K562 (cell line): ENCODE data around the gene E2F2. TPM values are rescaled to one million over a fixed set of nuclear protein-coding genes. Genes with fewer than 3 reads are reported as not detected.
A peak's percentile ranks its signal among the peaks of the same experiment; 100 is the strongest.

ENCODE experiments used
- CREBBP ChIP-seq: IDR thresholded peaks from one replicate; pipeline ENCODE4 v1.6.1; 2012; ENCODE audit warnings: low read depth, mild to moderate bottlenecking, control low read depth, inconsistent platforms, low read length
- NCOA6 ChIP-seq: fragments of 450-650 bp; IDR thresholded peaks from 2 replicates; pipeline ENCODE4 v1.6.1; 2017; ENCODE audit warnings: mild to moderate bottlenecking
- POU5F1 ChIP-seq: fragments of 150-350 bp; IDR thresholded peaks from 2 replicates; pipeline ENCODE4 v1.6.1; 2014; ENCODE audit warnings: borderline replicate concordance, low read length, low read depth, mild to moderate bottlenecking; ENCODE audit not compliant: partially characterized antibody
- RBBP5 ChIP-seq: fragments of 200-600 bp; sonication (generic); IDR thresholded peaks from 2 replicates; pipeline ENCODE4 v1.6.1; 2012; ENCODE audit warnings: borderline replicate concordance, mild to moderate bottlenecking, low read length, control low read depth, inconsistent platforms; ENCODE audit not compliant: insufficient read depth, poor library complexity, severe bottlenecking
- TBL1XR1 ChIP-seq, 2 experiments: IDR thresholded peaks; 2 replicates each; pipeline ENCODE4 v1.6.1; 2012; ENCODE audit warnings: improper control_type of control experiment in 2 of 2, low read length in 2 of 2, mild to moderate bottlenecking in 1 of 2
- TBP ChIP-seq: optimal IDR thresholded peaks from 2 replicates; pipeline ENCODE3; 2011; ENCODE audit warnings: low read depth, low read length, improper control_type of control experiment
- ZNF143 ChIP-seq: sonication (generic); formaldehyde crosslinking; IDR thresholded peaks from 2 replicates; pipeline ENCODE4 v1.9.0; 2022; ENCODE audit warnings: mild to moderate bottlenecking, missing genetic modification reagents
- ZNF57 ChIP-seq: fragments of 450-650 bp; formaldehyde crosslinking; IDR thresholded peaks from 2 replicates; pipeline ENCODE4 v1.4.0; 2020; ENCODE audit warnings: mild to moderate bottlenecking, moderate library complexity
- ZNF79 ChIP-seq: fragments of 250-450 bp; sonication (Bioruptor Pico); IDR thresholded peaks from 2 replicates; pipeline ENCODE4 v1.4.0; 2020; ENCODE audit warnings: low read depth, mild to moderate bottlenecking, moderate library complexity
- polyA plus RNA-seq, 8 experiments: library from polyadenylated mRNA; depleted of rRNA in 4 of 8; stranded (reverse) in 5 of 8; unstranded in 3 of 8; fragments of >200 nt; fragmentation: Nextera tagmentation in 2 of 8; fragmentation: Illumina TruSeq in 1 of 8; extraction: Ambion mirVana in 2 of 8; extraction: Trizol in 1 of 8; gene quantifications; 2 replicates each; pipeline versions ENCODE4 v1.2.1 to v1.2.3, GENCODE V29; 2011 to 2014; ENCODE audit warnings: inconsistent platforms in 1 of 8, missing spikeins in 1 of 8
- total RNA-seq, 7 experiments: library from RNA; depleted of rRNA in 6 of 7; stranded (reverse); fragments of >200 nt in 6 of 7; fragmentation: Illumina TruSeq in 2 of 7; extraction: Trizol in 2 of 7; gene quantifications; 2 replicates each; pipeline versions ENCODE4 v1.2.1 to v1.2.3, GENCODE V29; 2011 to 2021; ENCODE audit warnings: low replicate concordance in 1 of 7
- TF ChIP-seq, protein P1 (sequence below): sonication (generic); formaldehyde crosslinking; IDR thresholded peaks from 2 replicates; pipeline ENCODE4 v1.9.0; 2022; ENCODE audit warnings: mild to moderate bottlenecking, missing genetic modification reagents

E2F2 gene
- total and polyA plus RNA-seq, 9 of the 15 experiments (the other 6 are each of a cell fraction or from before 2014, with no cell fraction given) = 3.1 to 25.3 (median 11.4) TPM

- TF ChIP-seq ZNF143 (CRISPR knock-in tag) (0 out of 2 replicates have a peak, but pooled peaks have one; percentile 19), ZNF79 (CRISPR knock-in tag) (no peak), CREBBP (no peak), POU5F1 (no peak), TBL1XR1 (IDR thresholded peaks at IDR 0.05; ENCODE audit: low read length in 2 of 2) (no peak), NCOA6 (peak; percentile 79), TBP (peak; percentile 45), ZNF57 (CRISPR knock-in tag) (no peak), RBBP5 (peak; percentile 5)
- TF ChIP-seq, protein P1, sequence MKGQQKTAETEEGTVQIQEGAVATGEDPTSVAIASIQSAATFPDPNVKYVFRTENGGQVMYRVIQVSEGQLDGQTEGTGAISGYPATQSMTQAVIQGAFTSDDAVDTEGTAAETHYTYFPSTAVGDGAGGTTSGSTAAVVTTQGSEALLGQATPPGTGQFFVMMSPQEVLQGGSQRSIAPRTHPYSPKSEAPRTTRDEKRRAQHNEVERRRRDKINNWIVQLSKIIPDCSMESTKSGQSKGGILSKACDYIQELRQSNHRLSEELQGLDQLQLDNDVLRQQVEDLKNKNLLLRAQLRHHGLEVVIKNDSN (CRISPR knock-in tag) = peak; percentile 9
These were observed 816 bp downstream of the E2F2 start (continued) for GRCh38 chr1:23530087-23530746.
